K562 (cell line): ENCODE data around the gene RAP1A. TPM values are rescaled to one million over a fixed set of nuclear protein-coding genes. Genes with fewer than 3 reads are reported as not detected.

Experiments
- ATAC-seq: fragments of 200-7000 bp; cut with Tn5 transposase; 3 replicates; pipeline ENCODE4 v1.9.1; 2020; ENCODE audit warnings: moderate library complexity
- BruUV-seq: library from RNA; stranded (reverse); fragments of 400-500 nt; replicated peaks from 2 replicates; lab custom pipeline; 2021; lab: Mats Ljungman, UMichigan
- CTCF ChIA-PET: fragments of 300-600 bp; formaldehyde crosslinking; extraction: SDS; loops from one replicate; lab custom pipeline; 2021; ENCODE audit warnings: low intra/inter-chr PET ratio; lab: Yijun Ruan, JAX
- POLR2A ChIA-PET: fragments of 300-600, 350-650 bp; sonication (Branson Sonifier 250); formaldehyde crosslinking; extraction: SDS; loops from one replicate; lab custom pipeline; 2021; ENCODE audit warnings: antibody characterized with exemption, inconsistent platforms; lab: Yijun Ruan, JAX
- DNase-seq, 4 experiments: peaks; one replicate each; pipeline versions ENCODE4 v3.0.0 to v3.0.0-alpha.2; 2011 to 2018; ENCODE audit warnings: low spot score in 3 of 4, mixed read lengths in 3 of 4; ENCODE audit errors: extremely low read depth in 1 of 4
- FAIRE-seq: peaks from 2 replicates; lab custom pipeline; 2011; peaks lifted over from hg19 to GRCh38; lab: Jason Lieb, UNC
- H2AFZ ChIP-seq: 2 replicates; pipeline ENCODE4 v1.6.0; 2011; ENCODE audit warnings: low read depth, low read length, control low read depth, inconsistent platforms
- H3K27ac ChIP-seq: fragments of 200-600 bp; 3 replicates; pipeline ENCODE4 v1.8.0; 2011; ENCODE audit warnings: low read depth, mild to moderate bottlenecking, control low read depth, inconsistent platforms, low read length, moderate library complexity, mixed read lengths; ENCODE audit errors: extremely low read depth
- H3K27me3 ChIP-seq, 2 experiments: fragments of 300-600 bp in 1 of 2; 2 replicates in 1 of 2; 3 replicates in 1 of 2; pipeline versions ENCODE4 v1.6.0 to v1.8.0; 2011; ENCODE audit warnings: inconsistent platforms in 2 of 2, low read length in 2 of 2, mild to moderate bottlenecking in 1 of 2, mixed read lengths in 1 of 2, moderate library complexity in 1 of 2; ENCODE audit not compliant: control insufficient read depth in 2 of 2, insufficient read depth in 2 of 2
- H3K36me3 ChIP-seq: fragments of 300-600 bp; 3 replicates; pipeline ENCODE4 v1.8.0; 2011; ENCODE audit warnings: mild to moderate bottlenecking, low read length, inconsistent platforms; ENCODE audit not compliant: control insufficient read depth, insufficient read depth
- H3K4me1 ChIP-seq, 2 experiments: fragments of 200-600 bp in 1 of 2; replicated peaks in 1 of 2; 2 replicates in 1 of 2; 3 replicates in 1 of 2; pipeline versions ENCODE4 v1.5.1 to v1.8.0; 2011; ENCODE audit warnings: inconsistent platforms in 2 of 2, low read length in 2 of 2, mild to moderate bottlenecking in 1 of 2, mixed read lengths in 1 of 2, moderate library complexity in 1 of 2; ENCODE audit not compliant: control insufficient read depth in 2 of 2, insufficient read depth in 2 of 2
- H3K4me2 ChIP-seq: 2 replicates; pipeline ENCODE4 v1.6.1; 2011; ENCODE audit warnings: low read length, control low read depth, inconsistent platforms, mixed read lengths; ENCODE audit not compliant: insufficient read depth
- H3K4me3 ChIP-seq: fragments of 200-600 bp; sonication (generic), shearing (Covaris generic); 2 replicates; pipeline ENCODE4 v1.5.1; 2016; ENCODE audit warnings: control low read depth, inconsistent platforms
- H3K79me2 ChIP-seq: fragments of 200-600 bp; 3 replicates; pipeline ENCODE4 v1.8.0; 2011; ENCODE audit warnings: low read length, inconsistent platforms; ENCODE audit not compliant: control insufficient read depth, insufficient read depth
- H3K9ac ChIP-seq, 2 experiments: 2 replicates each; pipeline versions ENCODE4 v1.6.0 to v1.6.1; 2011; ENCODE audit warnings: low read depth in 2 of 2, low read length in 2 of 2, control low read depth in 1 of 2, inconsistent platforms in 1 of 2, mild to moderate bottlenecking in 1 of 2, mixed read lengths in 1 of 2; ENCODE audit not compliant: insufficient read depth in 1 of 2
- H3K9me1 ChIP-seq: one replicate; pipeline ENCODE4 v1.6.0; 2011; ENCODE audit warnings: inconsistent platforms, mild to moderate bottlenecking, low read length, moderate library complexity; ENCODE audit not compliant: control insufficient read depth, insufficient read depth
- H3K9me3 ChIP-seq: replicated peaks from 2 replicates; pipeline ENCODE4 v1.5.1; 2011; ENCODE audit warnings: low read depth, low read length, inconsistent platforms; ENCODE audit not compliant: control insufficient read depth, insufficient read depth
- H4K20me1 ChIP-seq: replicated peaks from 2 replicates; pipeline ENCODE4 v1.6.1; 2011; ENCODE audit warnings: low read length, inconsistent platforms, mixed read lengths; ENCODE audit not compliant: control insufficient read depth, insufficient read depth
- CBX1 ChIP-seq: sonication (generic); IDR thresholded peaks from 2 replicates; pipeline ENCODE4 v1.6.1; 2016; ENCODE audit warnings: antibody characterized with exemption, low read depth, mild to moderate bottlenecking
- CCNT2 ChIP-seq: IDR thresholded peaks from 2 replicates; pipeline ENCODE4 v1.6.1; 2011; ENCODE audit warnings: borderline replicate concordance, low read depth, mild to moderate bottlenecking, moderate library complexity, mixed read lengths, low read length; ENCODE audit not compliant: insufficient read length; ENCODE audit errors: extremely low read depth
- CHD2 ChIP-seq: IDR thresholded peaks from 2 replicates; pipeline ENCODE4 v1.6.1; 2011; ENCODE audit warnings: low read depth, low read length
- ETV5 ChIP-seq: sonication (generic); formaldehyde crosslinking; IDR thresholded peaks from 2 replicates; pipeline ENCODE4 v1.4.0; 2020; ENCODE audit warnings: low read depth, mild to moderate bottlenecking, missing genetic modification reagents
- GABPB2 ChIP-seq: fragments of 250-450 bp; sonication (Bioruptor Pico); conservative IDR thresholded peaks from 2 replicates; pipeline ENCODE4 v1.5.1; 2021; ENCODE audit warnings: mild to moderate bottlenecking
- L3MBTL2 ChIP-seq: fragments of 450-650 bp; IDR thresholded peaks from 2 replicates; pipeline ENCODE4 v1.6.1; 2016; ENCODE audit warnings: mild to moderate bottlenecking, moderate library complexity
- WGBS: fragments of 100-300 bp; shearing (Covaris generic); methylation state at CpG from one replicate; pipeline ENCODE4 v1.1.6; 2016; ENCODE audit warnings: low coverage, mixed read lengths; ENCODE audit not compliant: insufficient coverage; ENCODE audit errors: missing lambda C conversion rate; 5-methylcytosine and 5-hydroxymethylcytosine counted together
- in situ Hi-C: fragments of 300-500 bp; cut with MboI; formaldehyde crosslinking; loops from 4 replicates; pipeline ENCODE4 v1.15.0; 2018; ENCODE audit warnings: inconsistent platforms, mixed read lengths
- intact Hi-C: fragments of 100-400 bp; cut with micrococcal nuclease; formaldehyde crosslinking; loops from 2 replicates; pipeline ENCODE4 v1.14.2; 2022
- polyA plus RNA-seq, 8 experiments: library from polyadenylated mRNA; depleted of rRNA in 4 of 8; stranded (reverse) in 5 of 8; unstranded in 3 of 8; fragments of >200 nt; fragmentation: Nextera tagmentation in 2 of 8; fragmentation: Illumina TruSeq in 1 of 8; extraction: Ambion mirVana in 2 of 8; extraction: Trizol in 1 of 8; gene quantifications; 2 replicates each; pipeline versions ENCODE4 v1.2.1 to v1.2.3, GENCODE V29; 2011 to 2014; ENCODE audit warnings: inconsistent platforms in 1 of 8, missing spikeins in 1 of 8
- total RNA-seq, 7 experiments: library from RNA; depleted of rRNA in 6 of 7; stranded (reverse); fragments of >200 nt in 6 of 7; fragmentation: Illumina TruSeq in 2 of 7; extraction: Trizol in 2 of 7; gene quantifications; 2 replicates each; pipeline versions ENCODE4 v1.2.1 to v1.2.3, GENCODE V29; 2011 to 2021; ENCODE audit warnings: low replicate concordance in 1 of 7
- TF ChIP-seq, protein P1 (sequence below): fragments of 200-800 bp; sonication (Bioruptor generic); IDR thresholded peaks from 2 replicates; pipeline ENCODE4 v1.6.1; 2017; ENCODE audit warnings: missing genetic modification characterization, missing compliant biosample characterization

Gene RAP1A
- total and polyA plus RNA-seq, 9 of the 15 experiments (the other 6 are each of a cell fraction or from before 2014, with no cell fraction given), result 13.4 to 86.2 (median 32.5) TPM

DNA sequence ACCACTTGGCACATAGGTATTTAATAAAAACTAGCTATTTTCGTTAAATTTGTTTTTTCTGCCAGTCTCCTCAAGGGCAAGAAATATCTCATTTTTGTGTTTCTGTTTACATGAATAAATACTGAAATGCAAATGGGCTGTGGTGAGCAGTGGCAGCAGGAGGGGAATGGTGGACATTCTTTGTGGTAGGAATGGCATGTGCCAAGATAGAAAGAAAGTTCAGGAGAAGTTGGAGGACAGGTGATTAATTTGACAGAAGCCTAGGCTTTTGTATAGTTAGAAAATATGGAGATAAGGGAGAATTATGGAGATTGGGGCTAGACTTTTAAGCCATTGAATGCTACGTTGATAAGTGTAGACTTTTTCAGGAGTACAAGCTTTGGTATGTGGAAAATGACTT, 8.6 kb downstream of the RAP1A start:
- in situ Hi-C loops (no loop called here), intact Hi-C loops (no loop called here)
- DNase-seq (no peak), FAIRE-seq (no peak), ATAC-seq (no peak)
- WGBS, result 21% methylated on average over 2 of the region's 2 CpGs
- 0 out of 3 replicates have a peak, but pooled peaks cover 6% of the 10 kb centered on the region for H3K36me3 ChIP-seq
- no peak overlapping the region for H3K4me2 ChIP-seq
- ChIA-PET CTCF (interaction anchor here (0.7 kb wide), 1 partner anchor 49 kb away, joined by 3 read pairs; no protein-coding TSS in a partner anchor), POLR2A (interaction anchor here (0.6 to 1.8 kb wide), 6 partner anchors 9 to 1264 kb away, joined by 3 to 5 read pairs (median 3); partner anchors contain the start of gene RAP1A)
- no peaks in the 10 kb centered on the region for H3K27me3 ChIP-seq
- no peaks in the 10 kb centered on the region for H4K20me1 ChIP-seq
- H3K4me1 ChIP-seq, result peaks cover 3 to 24% of the 10 kb centered on the region in 2 experiments; a peak in 3 of 5 replicates
- H3K9ac ChIP-seq, result no peak overlapping the region
- no TSS peak for BruUV-seq
- TF ChIP-seq L3MBTL2 (no peak), GABPB2 (CRISPR knock-in tag) (no peak), CCNT2 (no peak), CBX1 (no peak), CHD2 (no peak), ETV5 (CRISPR knock-in tag) (no peak)
- TF ChIP-seq, protein P1, sequence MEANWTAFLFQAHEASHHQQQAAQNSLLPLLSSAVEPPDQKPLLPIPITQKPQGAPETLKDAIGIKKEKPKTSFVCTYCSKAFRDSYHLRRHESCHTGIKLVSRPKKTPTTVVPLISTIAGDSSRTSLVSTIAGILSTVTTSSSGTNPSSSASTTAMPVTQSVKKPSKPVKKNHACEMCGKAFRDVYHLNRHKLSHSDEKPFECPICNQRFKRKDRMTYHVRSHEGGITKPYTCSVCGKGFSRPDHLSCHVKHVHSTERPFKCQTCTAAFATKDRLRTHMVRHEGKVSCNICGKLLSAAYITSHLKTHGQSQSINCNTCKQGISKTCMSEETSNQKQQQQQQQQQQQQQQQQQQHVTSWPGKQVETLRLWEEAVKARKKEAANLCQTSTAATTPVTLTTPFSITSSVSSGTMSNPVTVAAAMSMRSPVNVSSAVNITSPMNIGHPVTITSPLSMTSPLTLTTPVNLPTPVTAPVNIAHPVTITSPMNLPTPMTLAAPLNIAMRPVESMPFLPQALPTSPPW, result no peak
- no peak overlapping the region for H3K4me3 ChIP-seq
- no peak overlapping the region; the same call in 2 of the 3 replicates for H3K27ac ChIP-seq
- peaks cover 99% of the 10 kb centered on the region for H3K79me2 ChIP-seq
- H3K9me3 ChIP-seq, result no peaks in the 10 kb centered on the region
- no peak overlapping the region for H2AFZ ChIP-seq
- no peaks in the 10 kb centered on the region for H3K9me1 ChIP-seq
